HepG2 (cell line): ENCODE measurements around the gene PLEKHG4. TPM values are rescaled to one million over a fixed set of nuclear protein-coding genes. Genes with fewer than 3 reads are reported as not detected.

Source experiments
- AGO2 ChIP-seq: fragments of 200-400 bp; formaldehyde crosslinking; optimal IDR thresholded peaks from 2 replicates; pipeline ENCODE3; 2017; ENCODE audit warnings: mild to moderate bottlenecking, low read depth, low read length, moderate library complexity
- MED8 ChIP-seq: sonication (generic); formaldehyde crosslinking; IDR thresholded peaks from 2 replicates; pipeline ENCODE4 v1.8.1; 2023; ENCODE audit warnings: mild to moderate bottlenecking, missing genetic modification reagents; ENCODE audit not compliant: insufficient replicate concordance
- MXI1 ChIP-seq: IDR thresholded peaks from 3 replicates; pipeline ENCODE4 v1.6.1; 2012; ENCODE audit warnings: low read depth, low read length, inconsistent platforms, borderline replicate concordance
- PAWR ChIP-seq: sonication (generic); formaldehyde crosslinking; IDR thresholded peaks from 2 replicates; pipeline ENCODE4 v1.4.0; 2020; ENCODE audit warnings: missing genetic modification reagents, mild to moderate bottlenecking, borderline replicate concordance
- SALL2 ChIP-seq: sonication (generic); formaldehyde crosslinking; IDR thresholded peaks from 2 replicates; pipeline ENCODE4 v1.8.1; 2023; ENCODE audit warnings: mild to moderate bottlenecking, missing genetic modification reagents, inconsistent platforms
- SOX13 ChIP-seq, 3 experiments: fragments of 450-650 bp in 1 of 3; sonication (generic) in 1 of 3; formaldehyde crosslinking in 1 of 3; IDR thresholded peaks in 2 of 3; conservative IDR thresholded peaks in 1 of 3; 2 replicates each; pipeline versions ENCODE4 v1.5.0 to v1.6.1; 2016 to 2020; ENCODE audit warnings: antibody characterized with exemption in 1 of 3, mild to moderate bottlenecking in 1 of 3, missing compliant biosample characterization in 1 of 3, missing genetic modification reagents in 1 of 3, moderate library complexity in 1 of 3
- TBX2 ChIP-seq: sonication (generic); formaldehyde crosslinking; IDR thresholded peaks from 2 replicates; pipeline ENCODE4 v1.5.0; 2020; ENCODE audit warnings: missing genetic modification reagents, mild to moderate bottlenecking, borderline replicate concordance
- ZBTB42 ChIP-seq: sonication (generic); formaldehyde crosslinking; IDR thresholded peaks from 2 replicates; pipeline ENCODE4 v1.5.0; 2020; ENCODE audit warnings: mild to moderate bottlenecking, missing genetic modification reagents
- ZC3H13 ChIP-seq: sonication (generic); formaldehyde crosslinking; IDR thresholded peaks from 2 replicates; pipeline ENCODE4 v1.8.1; 2023; ENCODE audit warnings: mild to moderate bottlenecking, missing genetic modification reagents, moderate library complexity
- ZNF136 ChIP-seq: sonication (generic); formaldehyde crosslinking; IDR thresholded peaks from 2 replicates; pipeline ENCODE4 v1.8.1; 2022; ENCODE audit warnings: low read depth, mild to moderate bottlenecking, moderate library complexity, missing genetic modification reagents
- ZNF260 ChIP-seq: sonication (generic); formaldehyde crosslinking; IDR thresholded peaks from 2 replicates; pipeline ENCODE4 v1.4.0; 2020; ENCODE audit warnings: missing genetic modification reagents, low read depth, mild to moderate bottlenecking, borderline replicate concordance
- ZNF329 ChIP-seq: sonication (generic); formaldehyde crosslinking; IDR thresholded peaks from 2 replicates; pipeline ENCODE4 v1.9.0; 2021; ENCODE audit warnings: low read depth, mild to moderate bottlenecking, missing genetic modification reagents
- ZNF354B ChIP-seq: sonication (generic); formaldehyde crosslinking; IDR thresholded peaks from 2 replicates; pipeline ENCODE4 v1.8.0; 2022; ENCODE audit warnings: mild to moderate bottlenecking, missing genetic modification reagents
- ZNF670 ChIP-seq: sonication (generic); formaldehyde crosslinking; IDR thresholded peaks from 2 replicates; pipeline ENCODE4 v1.8.0; 2022; ENCODE audit warnings: mild to moderate bottlenecking, missing genetic modification reagents, borderline replicate concordance
- ZNF672 ChIP-seq: sonication (generic); formaldehyde crosslinking; IDR thresholded peaks from 2 replicates; pipeline ENCODE4 v1.8.1; 2022; ENCODE audit warnings: missing genetic modification reagents
- ZNF768 ChIP-seq: sonication (generic); formaldehyde crosslinking; IDR thresholded peaks from 2 replicates; pipeline ENCODE4 v1.4.0; 2020; ENCODE audit warnings: missing genetic modification reagents
- polyA plus RNA-seq, 8 experiments: library from polyadenylated mRNA; depleted of rRNA in 3 of 8; stranded (reverse) in 7 of 8; unstranded in 1 of 8; fragments of >200 nt; fragmentation: Illumina TruSeq in 4 of 8; extraction: Trizol in 4 of 8; gene quantifications; 2 replicates each; pipeline versions ENCODE4 v1.2.1 to v1.2.3, GENCODE V29; 2011 to 2016; ENCODE audit warnings: low read depth in 4 of 8, missing spikeins in 1 of 8, mixed read lengths in 1 of 8; ENCODE audit not compliant: insufficient read depth in 1 of 8
- total RNA-seq, 5 experiments: library from RNA; depleted of rRNA; stranded (reverse); fragments of >200 nt; fragmentation: Illumina TruSeq; extraction: Trizol; gene quantifications; 2 replicates each; pipeline ENCODE4 v1.2.3, GENCODE V29; 2016; ENCODE audit warnings: low read depth in 1 of 5
- TF ChIP-seq, protein P1 (sequence below): IDR thresholded peaks from 2 replicates; pipeline ENCODE4 v1.6.1; 2018; ENCODE audit warnings: missing genetic modification reagents, mild to moderate bottlenecking, missing compliant biosample characterization
- TF ChIP-seq, protein P2 (sequence below): sonication (generic); formaldehyde crosslinking; conservative IDR thresholded peaks from 2 replicates; pipeline ENCODE4 v1.8.1; 2023; ENCODE audit warnings: missing genetic modification reagents
- TF ChIP-seq, protein P3 (sequence below): sonication (generic); formaldehyde crosslinking; IDR thresholded peaks from 2 replicates; pipeline ENCODE4 v1.4.0; 2020; ENCODE audit warnings: missing genetic modification reagents
- TF ChIP-seq, protein P4 (sequence below): sonication (generic); formaldehyde crosslinking; conservative IDR thresholded peaks from 2 replicates; pipeline ENCODE4 v1.4.0; 2020; ENCODE audit warnings: missing genetic modification reagents
- TF ChIP-seq, protein P5 (sequence below): sonication (generic); formaldehyde crosslinking; IDR thresholded peaks from 2 replicates; pipeline ENCODE4 v1.4.0; 2020; ENCODE audit warnings: missing genetic modification reagents, borderline replicate concordance

PLEKHG4 gene
- total and polyA plus RNA-seq, 2 of the 13 experiments (the other 11 are each of a cell fraction or from before 2014, with no cell fraction given): 7.1 to 13.6 TPM

DNA sequence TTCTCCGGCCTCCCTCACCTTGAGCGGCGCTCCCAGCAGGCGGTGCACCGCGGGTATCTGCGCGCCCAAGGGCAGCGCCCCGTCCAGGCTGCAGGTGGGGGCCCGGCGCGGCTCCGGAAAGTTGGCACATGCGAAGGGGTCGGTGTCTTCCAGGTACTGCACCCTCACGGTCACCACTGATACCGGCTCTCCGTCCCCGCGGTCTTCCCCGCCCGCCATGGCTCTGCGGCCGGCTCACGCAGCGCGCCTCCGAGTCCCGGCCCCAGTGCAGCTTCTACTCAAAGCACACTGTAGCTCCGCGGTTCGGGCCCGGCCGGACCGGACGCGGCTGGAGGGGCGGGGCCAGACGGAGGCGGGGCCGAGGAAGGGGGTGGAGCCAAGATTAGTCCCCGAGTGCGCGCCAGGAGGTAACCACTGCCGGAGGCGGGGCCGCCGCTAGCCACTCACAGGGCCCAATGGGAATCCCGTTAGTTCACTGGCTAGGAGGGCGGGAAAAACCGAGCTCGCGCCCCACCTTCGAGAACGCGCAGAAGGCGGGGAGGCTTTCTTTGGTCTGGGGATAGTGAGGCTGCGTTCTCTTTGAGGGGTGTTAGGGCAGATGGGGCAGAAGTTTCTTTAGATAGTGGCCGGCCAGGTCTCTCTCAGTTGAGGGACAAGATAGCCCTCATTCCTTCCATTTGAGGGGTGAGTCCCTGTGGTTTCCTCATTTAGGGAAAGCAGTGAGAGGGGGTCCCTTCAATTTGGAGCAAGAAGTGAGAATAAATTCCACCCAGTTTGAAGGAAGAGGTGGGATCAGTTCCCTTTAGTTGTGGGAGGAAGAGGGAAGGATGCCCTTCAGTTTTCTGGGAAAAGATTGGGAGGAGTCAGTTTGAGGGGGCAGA is 31.9 kb upstream of the PLEKHG4 start, which contains the start of gene FHOD1 (continued):
- TF ChIP-seq, protein P1, sequence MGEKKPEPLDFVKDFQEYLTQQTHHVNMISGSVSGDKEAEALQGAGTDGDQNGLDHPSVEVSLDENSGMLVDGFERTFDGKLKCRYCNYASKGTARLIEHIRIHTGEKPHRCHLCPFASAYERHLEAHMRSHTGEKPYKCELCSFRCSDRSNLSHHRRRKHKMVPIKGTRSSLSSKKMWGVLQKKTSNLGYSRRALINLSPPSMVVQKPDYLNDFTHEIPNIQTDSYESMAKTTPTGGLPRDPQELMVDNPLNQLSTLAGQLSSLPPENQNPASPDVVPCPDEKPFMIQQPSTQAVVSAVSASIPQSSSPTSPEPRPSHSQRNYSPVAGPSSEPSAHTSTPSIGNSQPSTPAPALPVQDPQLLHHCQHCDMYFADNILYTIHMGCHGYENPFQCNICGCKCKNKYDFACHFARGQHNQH (CRISPR knock-in tag): peak; percentile 79
- TF ChIP-seq MED8 (CRISPR knock-in tag) (no peak), TBX2 (peak; percentile 51), PAWR (CRISPR knock-in tag) (no peak; the same call in 1 of the 2 replicates), SALL2 (CRISPR knock-in tag) (0 out of 2 replicates have a peak, but pooled peaks have one; percentile 25), ZNF329 (CRISPR knock-in tag) (no peak), ZNF354B (CRISPR knock-in tag) (0 out of 2 replicates have a peak, but pooled peaks have one; percentile 35), MXI1 (peak; percentile 51; the same call in 1 of the 3 replicates), ZNF768 (CRISPR knock-in tag) (peak; percentile 44; the same call in 1 of the 2 replicates), AGO2 (peak; percentile 83), ZNF672 (no peak), SOX13 (IDR thresholded peaks at IDR 0.05) (no peak), SOX13 (CRISPR knock-in tag; conservative IDR thresholded peaks at IDR 0.05 in 1 of 2, IDR thresholded peaks at IDR 0.05 in 1 of 2) (peak in 1 of 2 experiments; percentile 49; a peak in 1 of 4 replicates), ZNF670 (CRISPR knock-in tag) (peak; percentile 96), ZC3H13 (CRISPR knock-in tag) (peak; percentile 87), ZNF136 (peak; percentile 65; the same call in 1 of the 2 replicates), ZBTB42 (CRISPR knock-in tag) (0 out of 2 replicates have a peak, but pooled peaks have one; percentile 16), ZNF260 (CRISPR knock-in tag) (no peak)
- TF ChIP-seq, protein P2, sequence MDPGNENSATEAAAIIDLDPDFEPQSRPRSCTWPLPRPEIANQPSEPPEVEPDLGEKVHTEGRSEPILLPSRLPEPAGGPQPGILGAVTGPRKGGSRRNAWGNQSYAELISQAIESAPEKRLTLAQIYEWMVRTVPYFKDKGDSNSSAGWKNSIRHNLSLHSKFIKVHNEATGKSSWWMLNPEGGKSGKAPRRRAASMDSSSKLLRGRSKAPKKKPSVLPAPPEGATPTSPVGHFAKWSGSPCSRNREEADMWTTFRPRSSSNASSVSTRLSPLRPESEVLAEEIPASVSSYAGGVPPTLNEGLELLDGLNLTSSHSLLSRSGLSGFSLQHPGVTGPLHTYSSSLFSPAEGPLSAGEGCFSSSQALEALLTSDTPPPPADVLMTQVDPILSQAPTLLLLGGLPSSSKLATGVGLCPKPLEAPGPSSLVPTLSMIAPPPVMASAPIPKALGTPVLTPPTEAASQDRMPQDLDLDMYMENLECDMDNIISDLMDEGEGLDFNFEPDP (CRISPR knock-in tag): no peak
- TF ChIP-seq, protein P3, sequence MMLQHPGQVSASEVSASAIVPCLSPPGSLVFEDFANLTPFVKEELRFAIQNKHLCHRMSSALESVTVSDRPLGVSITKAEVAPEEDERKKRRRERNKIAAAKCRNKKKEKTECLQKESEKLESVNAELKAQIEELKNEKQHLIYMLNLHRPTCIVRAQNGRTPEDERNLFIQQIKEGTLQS (CRISPR knock-in tag): 0 out of 2 replicates have a peak, but pooled peaks have one; percentile 52
- TF ChIP-seq, protein P4, sequence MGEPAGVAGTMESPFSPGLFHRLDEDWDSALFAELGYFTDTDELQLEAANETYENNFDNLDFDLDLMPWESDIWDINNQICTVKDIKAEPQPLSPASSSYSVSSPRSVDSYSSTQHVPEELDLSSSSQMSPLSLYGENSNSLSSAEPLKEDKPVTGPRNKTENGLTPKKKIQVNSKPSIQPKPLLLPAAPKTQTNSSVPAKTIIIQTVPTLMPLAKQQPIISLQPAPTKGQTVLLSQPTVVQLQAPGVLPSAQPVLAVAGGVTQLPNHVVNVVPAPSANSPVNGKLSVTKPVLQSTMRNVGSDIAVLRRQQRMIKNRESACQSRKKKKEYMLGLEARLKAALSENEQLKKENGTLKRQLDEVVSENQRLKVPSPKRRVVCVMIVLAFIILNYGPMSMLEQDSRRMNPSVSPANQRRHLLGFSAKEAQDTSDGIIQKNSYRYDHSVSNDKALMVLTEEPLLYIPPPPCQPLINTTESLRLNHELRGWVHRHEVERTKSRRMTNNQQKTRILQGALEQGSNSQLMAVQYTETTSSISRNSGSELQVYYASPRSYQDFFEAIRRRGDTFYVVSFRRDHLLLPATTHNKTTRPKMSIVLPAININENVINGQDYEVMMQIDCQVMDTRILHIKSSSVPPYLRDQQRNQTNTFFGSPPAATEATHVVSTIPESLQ: 0 out of 2 replicates have a peak, but pooled peaks have one; percentile 45
- TF ChIP-seq, protein P5, sequence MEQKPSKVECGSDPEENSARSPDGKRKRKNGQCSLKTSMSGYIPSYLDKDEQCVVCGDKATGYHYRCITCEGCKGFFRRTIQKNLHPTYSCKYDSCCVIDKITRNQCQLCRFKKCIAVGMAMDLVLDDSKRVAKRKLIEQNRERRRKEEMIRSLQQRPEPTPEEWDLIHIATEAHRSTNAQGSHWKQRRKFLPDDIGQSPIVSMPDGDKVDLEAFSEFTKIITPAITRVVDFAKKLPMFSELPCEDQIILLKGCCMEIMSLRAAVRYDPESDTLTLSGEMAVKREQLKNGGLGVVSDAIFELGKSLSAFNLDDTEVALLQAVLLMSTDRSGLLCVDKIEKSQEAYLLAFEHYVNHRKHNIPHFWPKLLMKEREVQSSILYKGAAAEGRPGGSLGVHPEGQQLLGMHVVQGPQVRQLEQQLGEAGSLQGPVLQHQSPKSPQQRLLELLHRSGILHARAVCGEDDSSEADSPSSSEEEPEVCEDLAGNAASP (CRISPR knock-in tag): peak; percentile 40; the same call in 1 of the 2 replicates
